ENCODE results near the gene PRDM7.

DNA sequence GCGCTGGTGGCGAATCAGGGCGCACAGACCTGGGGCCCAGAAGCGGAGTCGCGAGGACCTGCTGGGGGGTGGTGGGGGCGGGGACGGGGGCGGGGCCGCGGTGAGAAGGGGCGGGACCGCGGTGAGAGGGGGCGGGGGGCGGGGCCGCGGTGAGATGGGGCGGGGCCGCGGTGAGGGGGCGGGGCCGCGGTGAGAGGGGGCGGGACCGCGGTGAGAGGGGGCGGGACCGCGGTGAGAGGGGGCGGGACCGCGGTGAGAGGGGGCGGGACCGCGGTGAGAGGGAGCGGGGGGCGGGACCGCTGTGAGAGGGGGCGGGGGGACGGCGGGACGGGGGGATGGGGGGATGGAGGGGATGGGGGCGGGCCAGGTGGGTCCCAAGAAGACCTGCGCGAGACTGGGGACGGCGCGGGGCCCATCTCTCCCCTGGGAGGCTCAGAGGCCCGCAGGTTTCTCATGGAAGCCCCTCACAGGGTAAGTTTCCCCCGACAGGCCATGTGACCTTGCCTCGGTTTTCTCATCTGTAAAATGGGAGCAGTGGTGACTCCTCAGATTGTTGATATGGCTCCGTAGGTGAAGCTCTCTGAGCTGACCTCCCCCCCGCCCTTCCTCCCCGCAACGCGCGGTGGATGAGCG is 29.3 kb downstream of the PRDM7 start:
- TF ChIP-seq, protein P1, sequence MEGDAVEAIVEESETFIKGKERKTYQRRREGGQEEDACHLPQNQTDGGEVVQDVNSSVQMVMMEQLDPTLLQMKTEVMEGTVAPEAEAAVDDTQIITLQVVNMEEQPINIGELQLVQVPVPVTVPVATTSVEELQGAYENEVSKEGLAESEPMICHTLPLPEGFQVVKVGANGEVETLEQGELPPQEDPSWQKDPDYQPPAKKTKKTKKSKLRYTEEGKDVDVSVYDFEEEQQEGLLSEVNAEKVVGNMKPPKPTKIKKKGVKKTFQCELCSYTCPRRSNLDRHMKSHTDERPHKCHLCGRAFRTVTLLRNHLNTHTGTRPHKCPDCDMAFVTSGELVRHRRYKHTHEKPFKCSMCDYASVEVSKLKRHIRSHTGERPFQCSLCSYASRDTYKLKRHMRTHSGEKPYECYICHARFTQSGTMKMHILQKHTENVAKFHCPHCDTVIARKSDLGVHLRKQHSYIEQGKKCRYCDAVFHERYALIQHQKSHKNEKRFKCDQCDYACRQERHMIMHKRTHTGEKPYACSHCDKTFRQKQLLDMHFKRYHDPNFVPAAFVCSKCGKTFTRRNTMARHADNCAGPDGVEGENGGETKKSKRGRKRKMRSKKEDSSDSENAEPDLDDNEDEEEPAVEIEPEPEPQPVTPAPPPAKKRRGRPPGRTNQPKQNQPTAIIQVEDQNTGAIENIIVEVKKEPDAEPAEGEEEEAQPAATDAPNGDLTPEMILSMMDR (IDR thresholded peaks at IDR 0.05) = no peak
- TF ChIP-seq POLR2A (IDR thresholded peaks at IDR 0.05) = no peak

Data from Peyer's patch (tissue), 4 donors.